Measurements from ENCODE around the gene XIST. TPM values are rescaled to one million over a fixed set of nuclear protein-coding genes. Genes with fewer than 3 reads are reported as not detected.
"Not testable (repeated sequence)": the region's sequence is repeated elsewhere in the genome, so short reads cannot be mapped to it uniquely, and the experiment has no call there.

Gene XIST
- total RNA-seq, 6 experiments from 2014 or later, result not detected

DNA sequence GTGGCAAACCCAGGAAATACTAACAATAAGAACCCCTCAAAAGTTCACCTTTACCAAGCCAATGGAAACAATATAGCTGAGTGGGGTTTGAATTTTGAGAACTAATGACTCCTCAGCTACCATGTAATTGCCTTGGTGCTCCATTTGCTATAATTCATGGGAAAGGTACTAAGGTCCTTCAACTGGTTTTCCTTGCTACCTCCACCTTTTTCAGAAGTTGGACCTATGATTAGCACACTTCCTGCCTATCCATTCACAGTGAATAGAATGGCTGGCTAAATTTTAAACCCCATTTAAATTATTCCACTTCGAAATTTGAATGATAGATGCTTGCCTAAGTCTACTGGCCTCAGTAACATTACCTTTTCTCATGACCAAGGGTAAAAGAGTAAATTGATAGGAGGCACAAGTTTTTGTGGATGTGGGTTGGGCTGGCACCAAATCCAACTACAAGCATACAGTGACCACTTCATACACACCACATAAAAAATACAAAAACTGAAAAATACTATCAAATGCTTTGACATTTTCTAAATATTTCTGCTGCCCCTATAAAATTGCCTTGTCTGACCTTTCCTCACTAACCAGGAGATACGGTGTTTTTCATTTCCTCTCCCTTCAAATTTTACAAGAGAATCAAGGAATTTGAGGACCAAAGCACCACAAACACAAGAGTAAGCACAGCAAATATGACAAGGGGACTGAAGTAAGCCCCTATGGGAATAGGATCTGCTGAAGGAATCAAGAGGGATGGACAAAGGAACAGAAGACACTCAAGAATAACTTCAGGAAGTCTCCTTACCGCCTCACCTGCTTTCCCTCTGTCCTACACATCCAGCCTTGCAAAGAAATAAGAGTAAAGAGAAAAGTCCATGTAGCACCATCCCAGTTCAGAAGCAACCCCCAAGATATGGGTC, 34.1 kb downstream of the XIST start:
- Mint-ChIP-seq H3K36me3 (ENCODE audit: low read depth) (no peaks in the 10 kb centered on the region), H3K4me3 (no peak overlapping the region; the same call in 1 of the 2 replicates), H3K9me3 (no peaks in the 10 kb centered on the region), H3K4me1 (ENCODE audit: low read depth) (peaks cover 8% of the 10 kb centered on the region; the same call in 1 of the 2 replicates), H3K27ac (no peak overlapping the region), H3K27me3 (ENCODE audit: insufficient read depth) (no peaks in the 10 kb centered on the region)
- TF ChIP-seq, protein P1, sequence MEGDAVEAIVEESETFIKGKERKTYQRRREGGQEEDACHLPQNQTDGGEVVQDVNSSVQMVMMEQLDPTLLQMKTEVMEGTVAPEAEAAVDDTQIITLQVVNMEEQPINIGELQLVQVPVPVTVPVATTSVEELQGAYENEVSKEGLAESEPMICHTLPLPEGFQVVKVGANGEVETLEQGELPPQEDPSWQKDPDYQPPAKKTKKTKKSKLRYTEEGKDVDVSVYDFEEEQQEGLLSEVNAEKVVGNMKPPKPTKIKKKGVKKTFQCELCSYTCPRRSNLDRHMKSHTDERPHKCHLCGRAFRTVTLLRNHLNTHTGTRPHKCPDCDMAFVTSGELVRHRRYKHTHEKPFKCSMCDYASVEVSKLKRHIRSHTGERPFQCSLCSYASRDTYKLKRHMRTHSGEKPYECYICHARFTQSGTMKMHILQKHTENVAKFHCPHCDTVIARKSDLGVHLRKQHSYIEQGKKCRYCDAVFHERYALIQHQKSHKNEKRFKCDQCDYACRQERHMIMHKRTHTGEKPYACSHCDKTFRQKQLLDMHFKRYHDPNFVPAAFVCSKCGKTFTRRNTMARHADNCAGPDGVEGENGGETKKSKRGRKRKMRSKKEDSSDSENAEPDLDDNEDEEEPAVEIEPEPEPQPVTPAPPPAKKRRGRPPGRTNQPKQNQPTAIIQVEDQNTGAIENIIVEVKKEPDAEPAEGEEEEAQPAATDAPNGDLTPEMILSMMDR (IDR thresholded peaks at IDR 0.05), result no peak
- DNase-seq, result no peak

DNA sequence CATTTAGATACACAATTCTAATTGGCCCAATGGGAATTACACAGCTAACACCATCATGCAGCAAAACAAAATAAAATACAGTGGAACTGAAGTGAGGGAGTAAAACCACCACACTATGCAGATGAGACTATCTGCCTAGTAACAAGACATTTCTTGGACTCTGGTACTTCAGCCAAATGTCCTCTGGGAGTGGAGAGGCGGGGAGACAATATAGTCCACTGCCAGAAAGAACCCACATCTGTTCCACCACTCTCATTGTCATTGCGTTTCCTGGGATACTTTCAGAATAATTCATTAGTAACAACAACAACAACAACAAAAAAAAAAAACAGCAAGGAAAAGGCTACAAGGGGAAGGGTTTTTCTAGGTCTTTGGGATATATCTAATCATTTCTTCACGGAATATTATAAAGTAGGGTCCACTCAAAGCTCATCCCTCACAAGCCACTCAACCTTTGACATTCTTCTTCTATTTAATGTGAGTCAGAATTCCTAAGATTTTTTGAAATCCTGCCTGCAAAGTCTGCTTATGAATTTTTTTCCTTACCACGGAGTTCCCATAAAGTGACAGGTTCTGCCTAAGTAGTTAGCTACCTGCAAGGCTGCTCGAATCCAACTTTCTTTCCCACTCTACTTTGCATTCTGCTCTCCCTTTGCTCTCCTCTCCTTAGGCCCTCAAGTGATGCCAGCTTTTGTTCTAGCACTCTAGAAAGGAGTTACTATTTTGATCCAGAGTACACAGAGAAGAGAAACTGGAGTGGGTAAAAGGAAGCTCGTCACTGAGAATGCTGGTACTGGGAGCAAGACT, 34.9 kb downstream of the XIST start:
- Mint-ChIP-seq H3K9me3 (no peaks in the 10 kb centered on the region), H3K36me3 (ENCODE audit: low read depth) (no peaks in the 10 kb centered on the region), H3K4me3 (peak overlapping the region; percentile 13; the same call in 1 of the 2 replicates), H3K27me3 (ENCODE audit: insufficient read depth) (no peaks in the 10 kb centered on the region), H3K27ac (no peak overlapping the region), H3K4me1 (ENCODE audit: low read depth) (peaks cover 8% of the 10 kb centered on the region; the same call in 1 of the 2 replicates)
- TF ChIP-seq, protein P1 (IDR thresholded peaks at IDR 0.05), result no peak
- DNase-seq, result no peak

- TF ChIP-seq, protein P1 (IDR thresholded peaks at IDR 0.05), result no peak
- Mint-ChIP-seq H3K4me1 (ENCODE audit: low read depth) (peaks cover under 1% of the 10 kb centered on the region; the same call in 1 of the 2 replicates), H3K36me3 (ENCODE audit: low read depth) (no peaks in the 10 kb centered on the region), H3K4me3 (no peak overlapping the region), H3K27me3 (ENCODE audit: insufficient read depth) (no peaks in the 10 kb centered on the region), H3K27ac (no peak overlapping the region), H3K9me3 (no peaks in the 10 kb centered on the region)
- DNase-seq, result no peak
Observed at GRCh38 chrX:73812256-73812655, 40.3 kb downstream of the XIST start.

GRCh38 chrX:73804109-73804508, 48.4 kb downstream of the XIST start:
- not testable (repeated sequence) for DNase-seq; H3K9me3 Mint-ChIP-seq; H3K4me1 Mint-ChIP-seq (ENCODE audit: low read depth); H3K27me3 Mint-ChIP-seq (ENCODE audit: insufficient read depth); H3K27ac Mint-ChIP-seq; H3K36me3 Mint-ChIP-seq (ENCODE audit: low read depth); H3K4me3 Mint-ChIP-seq

DNA sequence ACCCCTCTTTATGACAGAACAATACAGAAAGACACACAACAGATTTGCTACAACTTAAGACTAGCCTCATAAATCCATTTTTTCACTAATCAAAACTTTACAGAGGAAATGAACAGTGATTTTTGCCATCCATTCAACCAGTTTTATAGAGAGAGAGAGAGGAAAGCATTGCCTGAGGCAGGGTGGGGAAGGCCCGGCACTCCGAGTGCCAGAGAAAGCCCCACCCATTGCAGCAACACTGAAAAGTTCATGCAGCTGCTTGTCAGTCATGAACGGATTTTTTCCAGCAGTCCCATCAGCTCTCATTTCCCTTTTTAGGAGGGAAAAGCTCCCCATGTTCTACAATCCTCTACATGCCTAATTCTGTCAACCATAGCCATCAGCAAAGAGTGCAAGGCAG, 52.6 kb downstream of the XIST start:
- Mint-ChIP-seq H3K36me3 (ENCODE audit: low read depth) (no peaks in the 10 kb centered on the region), H3K4me1 (ENCODE audit: low read depth) (no peaks in the 10 kb centered on the region), H3K27ac (no peak overlapping the region), H3K4me3 (no peak overlapping the region), H3K27me3 (ENCODE audit: insufficient read depth) (peaks cover 3% of the 10 kb centered on the region; the same call in 1 of the 2 replicates), H3K9me3 (no peaks in the 10 kb centered on the region)
- TF ChIP-seq, protein P1 (IDR thresholded peaks at IDR 0.05), result no peak
- no peak for DNase-seq

DNA sequence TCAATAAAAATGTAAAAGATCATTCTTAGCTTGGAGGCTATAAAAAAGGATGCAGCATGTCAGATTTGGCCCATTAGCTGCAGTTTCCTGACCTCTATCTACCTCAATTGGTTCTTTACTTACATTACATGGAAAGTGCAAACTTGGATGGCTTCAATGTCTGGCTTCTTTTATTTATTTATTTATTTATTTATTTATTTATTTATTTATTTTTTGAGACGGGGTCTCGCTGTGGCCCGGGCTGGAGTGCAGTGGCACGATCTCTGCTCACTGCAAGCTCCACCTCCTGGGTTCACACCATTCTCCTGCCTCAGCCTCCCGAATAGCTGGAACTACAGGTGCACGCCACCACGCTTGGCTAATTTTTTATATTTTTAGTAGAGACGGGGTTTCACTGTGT, 60.0 kb downstream of the XIST start:
- not testable (repeated sequence) for H3K4me1 Mint-ChIP-seq (ENCODE audit: low read depth); H3K27me3 Mint-ChIP-seq (ENCODE audit: insufficient read depth); H3K4me3 Mint-ChIP-seq; H3K9me3 Mint-ChIP-seq; H3K27ac Mint-ChIP-seq; DNase-seq; H3K36me3 Mint-ChIP-seq (ENCODE audit: low read depth)
